Measurements from ENCODE around the gene ARFIP1.
"Not testable (repeated sequence)": the region's sequence is repeated elsewhere in the genome, so short reads cannot be mapped to it uniquely, and the experiment has no call there.

The ARFIP1 gene

GRCh38 chr4:152779513-152780266, at the start of gene ARFIP1, which contains the start of gene TIGD4:
ARFIP1 (plus strand) TSS chr4:152779954; CDS start chr4:152829634, 49,680 bp downstream.
TIGD4 (minus strand) TSS chr4:152779730; CDS start chr4:152771004, 8,726 bp downstream.
- no peaks in the 10 kb centered on the region for H3K27me3 Mint-ChIP-seq
- peaks cover 46% of the 10 kb centered on the region for H3K4me1 Mint-ChIP-seq
- peak within 1 kb of the TSS; percentile 99 for H3K4me3 Mint-ChIP-seq
- H3K9me3 Mint-ChIP-seq: no peaks in the 10 kb centered on the region
- no peaks in the 10 kb centered on the region for H3K36me3 Mint-ChIP-seq
- H3K27ac Mint-ChIP-seq: peak within 1 kb of the TSS; percentile 94

- Mint-ChIP-seq H3K36me3 (no peaks in the 10 kb centered on the region), H3K4me1 (no peaks in the 10 kb centered on the region), H3K27ac (no peak overlapping the region), H3K9me3 (no peaks in the 10 kb centered on the region), H3K27me3 (no peaks in the 10 kb centered on the region), H3K4me3 (no peak overlapping the region)
These were observed 47.8 kb upstream of the ARFIP1 start for GRCh38 chr4:152731997-152732396.

- Mint-ChIP-seq H3K27me3 (no peaks in the 10 kb centered on the region), H3K4me3 (no peak overlapping the region), H3K36me3 (no peaks in the 10 kb centered on the region), H3K4me1 (no peaks in the 10 kb centered on the region), H3K9me3 (no peaks in the 10 kb centered on the region), H3K27ac (no peak overlapping the region)
These were observed 45.6 kb upstream of the ARFIP1 start for GRCh38 chr4:152734015-152734698.

GRCh38 chr4:152734699-152735050, 45.1 kb upstream of the ARFIP1 start:
- no peaks in the 10 kb centered on the region for H3K9me3 Mint-ChIP-seq

GRCh38 chr4:152735396-152735859, 44.3 kb upstream of the ARFIP1 start:
- Mint-ChIP-seq H3K36me3 (no peaks in the 10 kb centered on the region), H3K27ac (no peak overlapping the region), H3K4me3 (no peak overlapping the region), H3K4me1 (no peaks in the 10 kb centered on the region), H3K9me3 (no peaks in the 10 kb centered on the region), H3K27me3 (no peaks in the 10 kb centered on the region)

More at GRCh38 chr4:152734699-152735050, 45.1 kb upstream of the ARFIP1 start:
- H3K4me3 Mint-ChIP-seq: no peak overlapping the region
- no peaks in the 10 kb centered on the region for H3K27me3 Mint-ChIP-seq
- no peak overlapping the region for H3K27ac Mint-ChIP-seq
- H3K36me3 Mint-ChIP-seq: no peaks in the 10 kb centered on the region
- no peaks in the 10 kb centered on the region for H3K4me1 Mint-ChIP-seq

- Mint-ChIP-seq H3K36me3 (no peaks in the 10 kb centered on the region), H3K4me1 (no peaks in the 10 kb centered on the region), H3K27ac (no peak overlapping the region), H3K9me3 (no peaks in the 10 kb centered on the region), H3K4me3 (no peak overlapping the region), H3K27me3 (no peaks in the 10 kb centered on the region)
These were observed 43.8 kb upstream of the ARFIP1 start for GRCh38 chr4:152735906-152736305.

GRCh38 chr4:152738827-152739226, 40.9 kb upstream of the ARFIP1 start:
- Mint-ChIP-seq H3K4me3 (no peak overlapping the region), H3K36me3 (no peaks in the 10 kb centered on the region), H3K27me3 (no peaks in the 10 kb centered on the region), H3K27ac (no peak overlapping the region), H3K9me3 (no peaks in the 10 kb centered on the region), H3K4me1 (no peaks in the 10 kb centered on the region)

- Mint-ChIP-seq H3K36me3 (no peaks in the 10 kb centered on the region), H3K27me3 (no peaks in the 10 kb centered on the region), H3K4me3 (no peak overlapping the region), H3K27ac (no peak overlapping the region), H3K9me3 (no peaks in the 10 kb centered on the region), H3K4me1 (no peaks in the 10 kb centered on the region)
These were observed 32.3 kb upstream of the ARFIP1 start for GRCh38 chr4:152747444-152747843.

GRCh38 chr4:152748619-152749018, 31.1 kb upstream of the ARFIP1 start:
- no peaks in the 10 kb centered on the region for H3K36me3 Mint-ChIP-seq
- H3K4me3 Mint-ChIP-seq: no peak overlapping the region
- H3K4me1 Mint-ChIP-seq: no peaks in the 10 kb centered on the region
- no peaks in the 10 kb centered on the region for H3K27me3 Mint-ChIP-seq
- H3K27ac Mint-ChIP-seq: no peak overlapping the region
- H3K9me3 Mint-ChIP-seq: no peaks in the 10 kb centered on the region

- no peak overlapping the region for H3K4me3 Mint-ChIP-seq
- H3K36me3 Mint-ChIP-seq: no peaks in the 10 kb centered on the region
- peaks cover 1% of the 10 kb centered on the region for H3K27me3 Mint-ChIP-seq
- no peaks in the 10 kb centered on the region for H3K4me1 Mint-ChIP-seq
- H3K27ac Mint-ChIP-seq: no peak overlapping the region
- no peaks in the 10 kb centered on the region for H3K9me3 Mint-ChIP-seq
These were observed 16.0 kb upstream of the ARFIP1 start for GRCh38 chr4:152763796-152764195.

- not testable (repeated sequence) for H3K27ac Mint-ChIP-seq, H3K4me3 Mint-ChIP-seq, H3K4me1 Mint-ChIP-seq, H3K36me3 Mint-ChIP-seq, H3K9me3 Mint-ChIP-seq, H3K27me3 Mint-ChIP-seq
These were observed 14.6 kb upstream of the ARFIP1 start for GRCh38 chr4:152765069-152765737.

- no peak overlapping the region for H3K27ac Mint-ChIP-seq
- H3K4me1 Mint-ChIP-seq: no peaks in the 10 kb centered on the region
- no peaks in the 10 kb centered on the region for H3K9me3 Mint-ChIP-seq
- H3K36me3 Mint-ChIP-seq: no peaks in the 10 kb centered on the region
- peaks cover 1% of the 10 kb centered on the region for H3K27me3 Mint-ChIP-seq
- no peak overlapping the region for H3K4me3 Mint-ChIP-seq
These were observed 7.8 kb upstream of the ARFIP1 start for GRCh38 chr4:152771741-152772533.

GRCh38 chr4:152773339-152773738, 6.4 kb upstream of the ARFIP1 start:
- Mint-ChIP-seq H3K4me1 (peaks cover 5% of the 10 kb centered on the region), H3K9me3 (no peaks in the 10 kb centered on the region), H3K27me3 (peaks cover 1% of the 10 kb centered on the region), H3K4me3 (no peak overlapping the region), H3K36me3 (no peaks in the 10 kb centered on the region), H3K27ac (no peak overlapping the region)

- H3K27ac Mint-ChIP-seq: no peak overlapping the region
- H3K9me3 Mint-ChIP-seq: no peaks in the 10 kb centered on the region
- H3K36me3 Mint-ChIP-seq: no peaks in the 10 kb centered on the region
- H3K27me3 Mint-ChIP-seq: peaks cover 1% of the 10 kb centered on the region
- H3K4me3 Mint-ChIP-seq: no peak overlapping the region
- H3K4me1 Mint-ChIP-seq: peaks cover 11% of the 10 kb centered on the region
These were observed 5.8 kb upstream of the ARFIP1 start for GRCh38 chr4:152773953-152774352.

- Mint-ChIP-seq H3K27ac (no peak overlapping the region), H3K4me1 (peaks cover 23% of the 10 kb centered on the region), H3K4me3 (no peak overlapping the region), H3K36me3 (no peaks in the 10 kb centered on the region), H3K9me3 (no peaks in the 10 kb centered on the region), H3K27me3 (peaks cover 1% of the 10 kb centered on the region)
These were observed 3.4 kb upstream of the ARFIP1 start for GRCh38 chr4:152776352-152776751.
